Stimulated activated CD8-positive, alpha-beta memory T cell treated with anti-CD3 and anti-CD28 coated beads, Interleukin-15, amount 100 ng/mL, for 48 hours (primary cell): Measurements from ENCODE around the gene ALKBH6.
A peak's percentile ranks its signal among the peaks of the same experiment; 100 is the strongest.

Source experiments
- DNase-seq, 2 donors: peaks; one replicate each; pipeline ENCODE4 v3.0.0-alpha.2; 2020; ENCODE audit warnings: low read depth in 2 of 2

ALKBH6 gene

GRCh38 chr19:36030264-36031148, 16.5 kb upstream of the ALKBH6 start:
- no peak for DNase-seq

- DNase-seq = no peak
Observed at GRCh38 chr19:36028313-36029041, 14.5 kb upstream of the ALKBH6 start.

GRCh38 chr19:36027696-36028095, 13.7 kb upstream of the ALKBH6 start:
- DNase-seq = no peak

- no peak for DNase-seq
Observed at GRCh38 chr19:36026091-36026876, 12.3 kb upstream of the ALKBH6 start.

- no peak for DNase-seq
Observed at GRCh38 chr19:36025541-36025940, 11.5 kb upstream of the ALKBH6 start.

- no peak for DNase-seq
Observed at GRCh38 chr19:36023432-36023831, 9.4 kb upstream of the ALKBH6 start.

- no peak for DNase-seq
Observed at GRCh38 chr19:36019061-36019670, 5.2 kb upstream of the ALKBH6 start.

GRCh38 chr19:36013280-36014011, 567 bp downstream of the ALKBH6 start:
- DNase-seq = no peak

GRCh38 chr19:36010402-36010801, 3.6 kb downstream of the ALKBH6 start:
- no peak for DNase-seq

GRCh38 chr19:36009633-36010379, 4.2 kb downstream of the ALKBH6 start:
- no peak for DNase-seq

GRCh38 chr19:36009220-36009619, 4.8 kb downstream of the ALKBH6 start:
- peak; percentile 39 to 46 for DNase-seq

GRCh38 chr19:36008336-36008978, 5.6 kb downstream of the ALKBH6 start, which contains the start of gene SYNE4:
SYNE4 (minus strand) TSS chr19:36008813; CDS start chr19:36008681, 132 bp downstream.
- no peak for DNase-seq

GRCh38 chr19:36006955-36007354, 7.1 kb downstream of the ALKBH6 start:
- no peak for DNase-seq

GRCh38 chr19:36003284-36003683, 10.7 kb downstream of the ALKBH6 start:
- no peak for DNase-seq

GRCh38 chr19:36001605-36002004, 12.4 kb downstream of the ALKBH6 start:
- no peak for DNase-seq

- DNase-seq = no peak
Observed at GRCh38 chr19:35996777-35997176, 17.2 kb downstream of the ALKBH6 start.

- DNase-seq = peak; percentile 93 to 95
Observed at GRCh38 chr19:35995048-35995993, 18.7 kb downstream of the ALKBH6 start, which contains the start of gene SDHAF1. SDHAF1 (plus strand) TSS chr19:35995188; CDS start chr19:35995275, 87 bp downstream.

- no peak for DNase-seq
Observed at GRCh38 chr19:35993923-35994598, 20.0 kb downstream of the ALKBH6 start.
